Natural killer cell (primary cell): ENCODE data around the gene PLCB1. TPM values are rescaled to one million over a fixed set of nuclear protein-coding genes. Genes with fewer than 3 reads are reported as not detected.

Experiments
- ATAC-seq, 3 donors: fragments of 150-1000 bp in 2 of 3; fragments of 200-7000 bp in 1 of 3; cut with Tn5 transposase; 1 replicate in 1 of 3; 2 replicates in 2 of 3; pipeline ENCODE4 v1.10.0; 2021; ENCODE audit warnings: mild to moderate bottlenecking in 2 of 3, moderate library complexity in 2 of 3
- DNase-seq, 2 donors: peaks; one replicate each; pipeline versions ENCODE4 v3.0.0 to v3.0.0-alpha.2; 2013 to 2021; ENCODE audit warnings: mixed read lengths in 1 of 2
- H3K27ac ChIP-seq: one replicate; pipeline ENCODE4 v1.5.1; 2013; ENCODE audit warnings: mild to moderate bottlenecking, low read length
- H3K27me3 ChIP-seq: one replicate; pipeline ENCODE4 v1.6.1; 2013; ENCODE audit warnings: low read length; ENCODE audit not compliant: control insufficient read depth, insufficient read depth
- H3K36me3 ChIP-seq: one replicate; pipeline ENCODE4 v1.6.1; 2013; ENCODE audit warnings: low read length; ENCODE audit not compliant: control insufficient read depth, insufficient read depth
- H3K4me1 ChIP-seq: one replicate; pipeline ENCODE4 v1.6.1; 2013; ENCODE audit warnings: low read length; ENCODE audit not compliant: control insufficient read depth, insufficient read depth
- H3K4me3 ChIP-seq: one replicate; pipeline ENCODE4 v1.5.1; 2013; ENCODE audit warnings: low read length
- H3K9me3 ChIP-seq: one replicate; pipeline ENCODE4 v1.6.1; 2013; ENCODE audit warnings: low read length; ENCODE audit not compliant: control insufficient read depth, insufficient read depth
- H3K27ac Mint-ChIP-seq, 2 donors: one replicate each; pipeline ENCODE4 v1.8.0; 2022; ENCODE audit warnings: mild to moderate bottlenecking in 2 of 2, mixed read lengths in 2 of 2, moderate library complexity in 1 of 2
- H3K27me3 Mint-ChIP-seq, 2 donors: one replicate each; pipeline ENCODE4 v1.8.0; 2022; ENCODE audit warnings: low read depth in 2 of 2, mixed read lengths in 2 of 2
- H3K36me3 Mint-ChIP-seq: one replicate; pipeline ENCODE4 v1.8.0; 2022; ENCODE audit warnings: mixed read lengths
- H3K4me1 Mint-ChIP-seq, 2 donors: one replicate each; pipeline ENCODE4 v1.8.0; 2022; ENCODE audit warnings: mixed read lengths in 2 of 2
- H3K4me3 Mint-ChIP-seq: one replicate; pipeline ENCODE4 v1.8.0; 2022; ENCODE audit warnings: mild to moderate bottlenecking, moderate library complexity, mixed read lengths
- H3K9me3 Mint-ChIP-seq, 2 donors: one replicate each; pipeline ENCODE4 v1.8.0; 2022; ENCODE audit warnings: mixed read lengths in 2 of 2
- CTCF ChIP-seq: fragments of 200-600 bp; IDR thresholded peaks from one replicate; pipeline ENCODE4 v1.8.0; 2022; ENCODE audit warnings: antibody characterized with exemption
- WGBS: methylation state at CpG from one replicate; pipeline ENCODE4 v1.1.7; 2013; ENCODE audit warnings: missing lambda C conversion rate; ENCODE audit not compliant: insufficient coverage; 5-methylcytosine and 5-hydroxymethylcytosine counted together
- intact Hi-C: fragments of 100-400 bp; cut with micrococcal nuclease; formaldehyde crosslinking; loops from one replicate; pipeline ENCODE4 v1.14.2; 2022
- total RNA-seq, 4 donors: library from RNA; stranded (reverse); fragments of 120-200 nt in 1 of 4; gene quantifications; one replicate each; pipeline versions ENCODE4 v1.2.3 to v1.2.4, GENCODE V29; 2013 to 2022

The PLCB1 gene
- total RNA-seq, 3 donors from 2014 or later (not counting 1 experiment from before 2014, with no cell fraction given) = 48.7 to 66.2 (median 57.7) TPM

DNA sequence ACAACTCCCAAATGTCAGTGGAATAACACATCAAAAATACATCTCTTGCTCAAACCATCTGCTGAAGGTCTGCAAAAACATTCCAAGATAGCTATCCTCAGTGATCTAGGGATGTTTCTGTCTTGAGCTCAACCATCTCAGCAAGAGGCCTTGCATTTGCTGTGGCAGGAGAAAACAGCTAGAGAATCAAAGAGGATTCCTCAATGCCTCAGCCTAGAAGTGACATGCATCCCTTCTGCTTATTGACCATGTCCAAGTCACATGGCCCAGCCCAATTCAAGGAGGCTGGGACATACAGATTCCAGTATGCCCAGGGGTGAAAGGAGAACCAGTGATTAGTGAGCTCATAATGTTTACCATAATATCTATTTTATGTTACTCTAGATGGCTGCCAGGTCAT, 269.5 kb downstream of the PLCB1 start:
- DNase-seq (no peak), ATAC-seq (no peak)
- no peak overlapping the region for H3K4me3 Mint-ChIP-seq
- intact Hi-C loops = no loop called here
- TF ChIP-seq CTCF = no peak
- Histone ChIP-seq H3K36me3 (no peaks in the 10 kb centered on the region), H3K9me3 (no peaks in the 10 kb centered on the region), H3K4me1 (no peaks in the 10 kb centered on the region), H3K27ac (no peak overlapping the region), H3K27me3 (no peaks in the 10 kb centered on the region), H3K4me3 (no peak overlapping the region)
- no peaks in the 10 kb centered on the region for H3K9me3 Mint-ChIP-seq
- peak overlapping the region in 1 of 2 donors; percentile 39 for H3K27ac Mint-ChIP-seq
- no peaks in the 10 kb centered on the region for H3K27me3 Mint-ChIP-seq
- H3K36me3 Mint-ChIP-seq = no peaks in the 10 kb centered on the region
- H3K4me1 Mint-ChIP-seq = peaks cover 39 to 46% of the 10 kb centered on the region in 2 donors

GRCh38 chr20:8402798-8403197, 270.7 kb downstream of the PLCB1 start:
- intact Hi-C loops = no loop called here
- peaks cover 34 to 41% of the 10 kb centered on the region in 2 donors for H3K4me1 Mint-ChIP-seq
- H3K4me1 ChIP-seq = no peaks in the 10 kb centered on the region
- 100% methylated on average over 1 of the region's 1 CpG for whole genome bisulfite sequencing
- H3K27ac Mint-ChIP-seq = no peak overlapping the region
- no peaks in the 10 kb centered on the region for H3K27me3 Mint-ChIP-seq
- no peak for DNase-seq
- H3K27me3 ChIP-seq = no peaks in the 10 kb centered on the region
- H3K9me3 Mint-ChIP-seq = no peaks in the 10 kb centered on the region
- no peaks in the 10 kb centered on the region for H3K9me3 ChIP-seq
- no peak overlapping the region for H3K4me3 Mint-ChIP-seq
- H3K27ac ChIP-seq = no peak overlapping the region
- no peak for ATAC-seq
- TF ChIP-seq CTCF = no peak
- no peaks in the 10 kb centered on the region for H3K36me3 ChIP-seq
- no peak overlapping the region for H3K4me3 ChIP-seq
- H3K36me3 Mint-ChIP-seq = no peaks in the 10 kb centered on the region

DNA sequence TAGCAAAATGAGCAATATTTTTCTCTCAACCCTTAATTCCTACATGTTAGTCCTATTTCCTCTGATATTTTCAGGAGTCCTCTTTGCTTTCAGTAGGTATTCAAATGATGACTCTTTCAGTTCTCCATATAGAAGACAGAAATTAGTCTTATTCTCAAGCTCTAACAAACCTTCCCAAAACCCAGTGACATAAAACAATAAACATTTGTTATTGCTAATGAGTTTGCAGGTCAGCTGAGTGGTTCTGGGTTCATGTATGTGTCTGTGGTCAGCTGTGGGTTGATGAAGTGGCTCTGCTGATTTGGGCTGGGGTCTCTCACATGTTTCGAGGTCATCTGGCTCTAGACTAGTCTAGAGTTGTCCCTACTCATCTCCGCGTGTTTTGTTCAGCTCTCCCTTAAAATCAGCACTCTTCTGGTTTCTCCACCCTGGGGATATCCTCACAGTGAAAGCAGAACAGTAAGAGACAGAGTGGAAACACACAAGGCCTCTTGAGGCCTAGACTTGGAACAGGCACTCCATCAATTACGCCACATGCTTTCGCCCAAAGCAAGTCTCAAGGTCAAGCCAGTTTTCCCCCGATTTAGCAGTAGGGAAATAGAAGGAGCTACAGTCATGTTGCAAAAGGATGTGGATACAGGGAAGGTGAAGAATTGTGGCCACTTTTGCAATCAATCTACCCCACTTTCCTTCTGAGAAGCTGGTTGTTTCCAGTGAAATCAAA, 273.0 kb downstream of the PLCB1 start:
- no peak overlapping the region for H3K4me3 ChIP-seq

More for the DNA sequence above, 273.0 kb downstream of the PLCB1 start:
- no peaks in the 10 kb centered on the region for H3K27me3 Mint-ChIP-seq
- TF ChIP-seq CTCF = no peak
- H3K27ac Mint-ChIP-seq = no peak overlapping the region
- H3K27me3 ChIP-seq = no peaks in the 10 kb centered on the region
- peaks cover 26% of the 10 kb centered on the region in 2 donors for H3K4me1 Mint-ChIP-seq
- H3K9me3 Mint-ChIP-seq = no peaks in the 10 kb centered on the region
- H3K9me3 ChIP-seq = no peaks in the 10 kb centered on the region
- intact Hi-C loops = no loop called here
- no peak overlapping the region for H3K27ac ChIP-seq
- 81% methylated on average over 6 of the region's 6 CpGs for WGBS
- no peaks in the 10 kb centered on the region for H3K36me3 ChIP-seq
- DNase-seq (no peak), ATAC-seq (no peak)
- no peaks in the 10 kb centered on the region for H3K4me1 ChIP-seq
- no peaks in the 10 kb centered on the region for H3K36me3 Mint-ChIP-seq
- no peak overlapping the region for H3K4me3 Mint-ChIP-seq
